Keratinocyte (primary cell): ENCODE measurements around the gene NQO2.

Experiments used
- CTCF ChIP-seq, 3 experiments: IDR thresholded peaks in 1 of 3; conservative IDR thresholded peaks in 1 of 3; optimal IDR thresholded peaks in 1 of 3; 2 replicates in 2 of 3; 3 replicates in 1 of 3; pipeline versions ENCODE3 to v1.5.1; 2011; ENCODE audit warnings: low read length in 3 of 3, mild to moderate bottlenecking in 3 of 3, moderate library complexity in 2 of 3, control low read depth in 1 of 3, inconsistent platforms in 1 of 3; ENCODE audit not compliant: insufficient read depth in 2 of 3; ENCODE audit errors: extremely low read depth in 1 of 3
- EZH2 ChIP-seq: IDR thresholded peaks from one replicate; pipeline ENCODE4 v1.6.1; 2012; ENCODE audit warnings: inconsistent platforms, mild to moderate bottlenecking, low read length, moderate library complexity

- TF ChIP-seq EZH2, result no peak
- TF ChIP-seq CTCF (optimal IDR thresholded peaks at IDR 0.05 in 1 of 3, IDR thresholded peaks at IDR 0.05 in 1 of 3, conservative IDR thresholded peaks at IDR 0.05 in 1 of 3; ENCODE audit: extremely low read depth in 1 of 3, insufficient read depth in 2 of 3, low read length in 3 of 3), result no peak
Observed at GRCh38 chr6:3041606-3042005, 41.9 kb downstream of the NQO2 start.
